Neural cell (in vitro differentiated cells): ENCODE results near the gene FOXI1. TPM values are rescaled to one million over a fixed set of nuclear protein-coding genes. Genes with fewer than 3 reads are reported as not detected.

Experiments used
- H2AFZ ChIP-seq: fragments of 200-600, 300-800 bp; sonication (generic), shearing (Covaris generic); 2 replicates; pipeline ENCODE4 v1.6.0; 2014; ENCODE audit warnings: low read depth, mild to moderate bottlenecking, antibody characterized with exemption, low read length, moderate library complexity
- H3F3A ChIP-seq: fragments of 200-600 bp; shearing (Covaris generic); 2 replicates; pipeline ENCODE4 v1.6.1; 2016; ENCODE audit warnings: mild to moderate bottlenecking, moderate library complexity, mixed read lengths, antibody characterized with exemption, low read length; ENCODE audit not compliant: insufficient read depth, poor library complexity, severe bottlenecking
- H3K27ac ChIP-seq: fragments of 200-600, 300-800 bp; sonication (generic), shearing (Covaris generic); 2 replicates; pipeline ENCODE4 v1.5.1; 2014; ENCODE audit warnings: mild to moderate bottlenecking, low read length, moderate library complexity
- H3K27me3 ChIP-seq: fragments of 300-800, 200-600 bp; sonication (generic), shearing (Covaris generic); 2 replicates; pipeline ENCODE4 v1.6.0; 2014; ENCODE audit warnings: mild to moderate bottlenecking, low read depth, low read length, moderate library complexity; ENCODE audit not compliant: insufficient read depth
- H3K36me3 ChIP-seq: fragments of 300-800, 200-600 bp; sonication (generic), shearing (Covaris generic); 2 replicates; pipeline ENCODE4 v1.5.1; 2014; ENCODE audit warnings: mild to moderate bottlenecking, antibody characterized with exemption, low read length, moderate library complexity; ENCODE audit not compliant: insufficient read depth
- H3K4me2 ChIP-seq: fragments of 300-800, 200-600 bp; sonication (generic), shearing (Covaris generic); 2 replicates; pipeline ENCODE4 v1.6.0; 2014; ENCODE audit warnings: mild to moderate bottlenecking, low read length
- H3K4me3 ChIP-seq: fragments of 300-800, 200-600 bp; sonication (generic), shearing (Covaris generic); 2 replicates; pipeline ENCODE4 v1.5.1; 2014; ENCODE audit warnings: mild to moderate bottlenecking, low read length, moderate library complexity
- H3K79me2 ChIP-seq: fragments of 200-600 bp; shearing (Covaris generic); replicated peaks from 2 replicates; pipeline ENCODE4 v1.6.0; 2014; ENCODE audit warnings: mild to moderate bottlenecking, low read length, moderate library complexity; ENCODE audit not compliant: insufficient read depth
- H3K9ac ChIP-seq: fragments of 300-800, 200-600 bp; sonication (generic), shearing (Covaris generic); 2 replicates; pipeline ENCODE4 v1.6.1; 2016; ENCODE audit warnings: mild to moderate bottlenecking, low read length, mixed read lengths
- H3K9me2 ChIP-seq: fragments of 200-600 bp; shearing (Covaris generic); 2 replicates; pipeline ENCODE4 v1.6.1; 2016; ENCODE audit warnings: mild to moderate bottlenecking, low read length, mixed read lengths; ENCODE audit not compliant: insufficient read depth
- H3K9me3 ChIP-seq: fragments of 200-600, 300-800 bp; sonication (generic), shearing (Covaris generic); 2 replicates; pipeline ENCODE4 v1.6.1; 2016; ENCODE audit warnings: mild to moderate bottlenecking, mixed run types, low read length, moderate library complexity, mixed read lengths
- H4K20me1 ChIP-seq: fragments of 200-600 bp; shearing (Covaris generic); 2 replicates; pipeline ENCODE4 v1.6.1; 2016; ENCODE audit warnings: mild to moderate bottlenecking, mixed run types; ENCODE audit not compliant: insufficient read depth
- EP300 ChIP-seq: fragments of 450-650 bp; conservative IDR thresholded peaks from 2 replicates; pipeline ENCODE4 v1.6.1; 2014; ENCODE audit warnings: antibody characterized with exemption, mild to moderate bottlenecking, moderate library complexity; ENCODE audit not compliant: poor library complexity, severe bottlenecking
- EZH2 ChIP-seq: fragments of 200-600, 300-800 bp; shearing (Covaris generic), sonication (generic); IDR thresholded peaks from 2 replicates; pipeline ENCODE4 v1.6.1; 2014; ENCODE audit warnings: antibody characterized with exemption, low read length, borderline replicate concordance, mild to moderate bottlenecking; ENCODE audit not compliant: insufficient read depth, poor library complexity, severe bottlenecking
- MXI1 ChIP-seq: fragments of 450-650 bp; conservative IDR thresholded peaks from 2 replicates; pipeline ENCODE4 v1.6.1; 2014; ENCODE audit warnings: antibody characterized with exemption, mild to moderate bottlenecking; ENCODE audit not compliant: poor library complexity, severe bottlenecking
- POLR2AphosphoS5 ChIP-seq: IDR thresholded peaks from 2 replicates; pipeline ENCODE4 v1.6.1; 2012
- RAD21 ChIP-seq: fragments of 450-650 bp; conservative IDR thresholded peaks from 2 replicates; pipeline ENCODE4 v1.6.1; 2014; ENCODE audit warnings: antibody characterized with exemption, mild to moderate bottlenecking, moderate library complexity
- SMC3 ChIP-seq: fragments of 450-650 bp; conservative IDR thresholded peaks from 2 replicates; pipeline ENCODE4 v1.6.1; 2014; ENCODE audit warnings: antibody characterized with exemption, mild to moderate bottlenecking, moderate library complexity; ENCODE audit not compliant: poor library complexity
- TAF1 ChIP-seq: IDR thresholded peaks from 2 replicates; pipeline ENCODE4 v1.6.1; 2012; ENCODE audit warnings: low read depth
- polyA plus RNA-seq: library from polyadenylated mRNA; depleted of rRNA; stranded (reverse); fragments of >200 nt; gene quantifications from 2 replicates; pipeline ENCODE4 v1.2.3, GENCODE V29; 2014
- TF ChIP-seq, protein P1 (sequence below): IDR thresholded peaks from 2 replicates; pipeline ENCODE4 v1.6.1; 2012; ENCODE audit warnings: borderline replicate concordance
- TF ChIP-seq, protein P2 (sequence below): fragments of 450-650 bp; IDR thresholded peaks from 2 replicates; pipeline ENCODE4 v1.5.1; 2014; ENCODE audit warnings: antibody characterized with exemption, mild to moderate bottlenecking, moderate library complexity; ENCODE audit not compliant: poor library complexity, severe bottlenecking

The FOXI1 gene
- polyA plus RNA-seq, 1 donor from 2014 or later: not detected

GRCh38 chr5:170077526-170077925 lies 28.2 kb upstream of the FOXI1 start:
- Histone ChIP-seq H3K36me3 (no peaks in the 10 kb centered on the region), H3F3A (no peaks in the 10 kb centered on the region), H3K27ac (no peak overlapping the region), H3K79me2 (no peaks in the 10 kb centered on the region), H2AFZ (no peak overlapping the region), H3K9me3 (no peaks in the 10 kb centered on the region), H3K27me3 (no peaks in the 10 kb centered on the region), H3K9me2 (no peaks in the 10 kb centered on the region), H3K4me3 (no peak overlapping the region), H4K20me1 (no peaks in the 10 kb centered on the region), H3K4me2 (no peak overlapping the region), H3K9ac (no peak overlapping the region)
- TF ChIP-seq EP300 (no peak), EZH2 (no peak), SMC3 (no peak), POLR2AphosphoS5 (no peak)
- TF ChIP-seq, protein P1, sequence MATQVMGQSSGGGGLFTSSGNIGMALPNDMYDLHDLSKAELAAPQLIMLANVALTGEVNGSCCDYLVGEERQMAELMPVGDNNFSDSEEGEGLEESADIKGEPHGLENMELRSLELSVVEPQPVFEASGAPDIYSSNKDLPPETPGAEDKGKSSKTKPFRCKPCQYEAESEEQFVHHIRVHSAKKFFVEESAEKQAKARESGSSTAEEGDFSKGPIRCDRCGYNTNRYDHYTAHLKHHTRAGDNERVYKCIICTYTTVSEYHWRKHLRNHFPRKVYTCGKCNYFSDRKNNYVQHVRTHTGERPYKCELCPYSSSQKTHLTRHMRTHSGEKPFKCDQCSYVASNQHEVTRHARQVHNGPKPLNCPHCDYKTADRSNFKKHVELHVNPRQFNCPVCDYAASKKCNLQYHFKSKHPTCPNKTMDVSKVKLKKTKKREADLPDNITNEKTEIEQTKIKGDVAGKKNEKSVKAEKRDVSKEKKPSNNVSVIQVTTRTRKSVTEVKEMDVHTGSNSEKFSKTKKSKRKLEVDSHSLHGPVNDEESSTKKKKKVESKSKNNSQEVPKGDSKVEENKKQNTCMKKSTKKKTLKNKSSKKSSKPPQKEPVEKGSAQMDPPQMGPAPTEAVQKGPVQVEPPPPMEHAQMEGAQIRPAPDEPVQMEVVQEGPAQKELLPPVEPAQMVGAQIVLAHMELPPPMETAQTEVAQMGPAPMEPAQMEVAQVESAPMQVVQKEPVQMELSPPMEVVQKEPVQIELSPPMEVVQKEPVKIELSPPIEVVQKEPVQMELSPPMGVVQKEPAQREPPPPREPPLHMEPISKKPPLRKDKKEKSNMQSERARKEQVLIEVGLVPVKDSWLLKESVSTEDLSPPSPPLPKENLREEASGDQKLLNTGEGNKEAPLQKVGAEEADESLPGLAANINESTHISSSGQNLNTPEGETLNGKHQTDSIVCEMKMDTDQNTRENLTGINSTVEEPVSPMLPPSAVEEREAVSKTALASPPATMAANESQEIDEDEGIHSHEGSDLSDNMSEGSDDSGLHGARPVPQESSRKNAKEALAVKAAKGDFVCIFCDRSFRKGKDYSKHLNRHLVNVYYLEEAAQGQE: no peak

GRCh38 chr5:170078458-170078857 lies 27.2 kb upstream of the FOXI1 start:
- Histone ChIP-seq H3K9me3 (no peaks in the 10 kb centered on the region), H3K4me2 (no peak overlapping the region), H3K4me3 (no peak overlapping the region), H2AFZ (no peak overlapping the region), H3K9me2 (no peaks in the 10 kb centered on the region), H3K27ac (no peak overlapping the region), H3K36me3 (no peaks in the 10 kb centered on the region), H4K20me1 (no peaks in the 10 kb centered on the region), H3K27me3 (no peaks in the 10 kb centered on the region), H3K9ac (no peak overlapping the region), H3K79me2 (no peaks in the 10 kb centered on the region), H3F3A (no peaks in the 10 kb centered on the region)
- TF ChIP-seq EZH2: no peak
- no peak for TF ChIP-seq EP300
- no peak for TF ChIP-seq MXI1
- TF ChIP-seq POLR2AphosphoS5: no peak
- no peak for TF ChIP-seq TAF1
- TF ChIP-seq, protein P1: no peak
- TF ChIP-seq, protein P2, sequence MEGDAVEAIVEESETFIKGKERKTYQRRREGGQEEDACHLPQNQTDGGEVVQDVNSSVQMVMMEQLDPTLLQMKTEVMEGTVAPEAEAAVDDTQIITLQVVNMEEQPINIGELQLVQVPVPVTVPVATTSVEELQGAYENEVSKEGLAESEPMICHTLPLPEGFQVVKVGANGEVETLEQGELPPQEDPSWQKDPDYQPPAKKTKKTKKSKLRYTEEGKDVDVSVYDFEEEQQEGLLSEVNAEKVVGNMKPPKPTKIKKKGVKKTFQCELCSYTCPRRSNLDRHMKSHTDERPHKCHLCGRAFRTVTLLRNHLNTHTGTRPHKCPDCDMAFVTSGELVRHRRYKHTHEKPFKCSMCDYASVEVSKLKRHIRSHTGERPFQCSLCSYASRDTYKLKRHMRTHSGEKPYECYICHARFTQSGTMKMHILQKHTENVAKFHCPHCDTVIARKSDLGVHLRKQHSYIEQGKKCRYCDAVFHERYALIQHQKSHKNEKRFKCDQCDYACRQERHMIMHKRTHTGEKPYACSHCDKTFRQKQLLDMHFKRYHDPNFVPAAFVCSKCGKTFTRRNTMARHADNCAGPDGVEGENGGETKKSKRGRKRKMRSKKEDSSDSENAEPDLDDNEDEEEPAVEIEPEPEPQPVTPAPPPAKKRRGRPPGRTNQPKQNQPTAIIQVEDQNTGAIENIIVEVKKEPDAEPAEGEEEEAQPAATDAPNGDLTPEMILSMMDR: no peak
- TF ChIP-seq RAD21: no peak
